GM18498 (cell line): ENCODE data around the gene NOX4.

Experiments
- ATAC-seq: cut with Tn5 transposase; IDR thresholded peaks from one replicate; pipeline ENCODE4 v1.9.1; 2021; ENCODE audit warnings: mild to moderate bottlenecking, moderate library complexity; ENCODE audit not compliant: unreplicated experiment

The NOX4 gene

GRCh38 chr11:89490981-89491690 is at the start of gene NOX4:
Gene NOX4, minus strand, starts transcription at chr11:89491375. Its CDS starts 129 bp downstream, at chr11:89491246.
- ATAC-seq, result no peak

- no peak for ATAC-seq
Measured at GRCh38 chr11:89540826-89541225, 49.7 kb upstream of the NOX4 start.

- ATAC-seq, result no peak
Measured at GRCh38 chr11:89537936-89538335, 46.8 kb upstream of the NOX4 start.

- no peak for ATAC-seq
Measured at GRCh38 chr11:89536926-89537325, 45.8 kb upstream of the NOX4 start.

- ATAC-seq, result no peak
Measured at GRCh38 chr11:89535221-89535620, 44.0 kb upstream of the NOX4 start.

- no peak for ATAC-seq
Measured at GRCh38 chr11:89529626-89530380, 38.6 kb upstream of the NOX4 start.

GRCh38 chr11:89521792-89522191 is 30.6 kb upstream of the NOX4 start:
- no peak for ATAC-seq

- ATAC-seq, result no peak
Measured at GRCh38 chr11:89521294-89521693, 30.1 kb upstream of the NOX4 start.

- no peak for ATAC-seq
Measured at GRCh38 chr11:89516496-89516895, 25.3 kb upstream of the NOX4 start.

GRCh38 chr11:89508544-89508943 is 17.4 kb upstream of the NOX4 start:
- ATAC-seq, result no peak

GRCh38 chr11:89504270-89504669 is 13.1 kb upstream of the NOX4 start:
- ATAC-seq, result no peak

GRCh38 chr11:89503422-89503821 is 12.2 kb upstream of the NOX4 start:
- no peak for ATAC-seq

GRCh38 chr11:89502301-89502700 is 11.1 kb upstream of the NOX4 start:
- ATAC-seq, result no peak

- no peak for ATAC-seq
Measured at GRCh38 chr11:89500336-89500735, 9.2 kb upstream of the NOX4 start.

GRCh38 chr11:89498845-89499448 is 7.8 kb upstream of the NOX4 start:
- no peak for ATAC-seq

- ATAC-seq, result no peak
Measured at GRCh38 chr11:89495951-89496350, 4.8 kb upstream of the NOX4 start.

- ATAC-seq, result no peak
Measured at GRCh38 chr11:89493431-89493830, 2.3 kb upstream of the NOX4 start.

GRCh38 chr11:89490602-89490980 is 584 bp downstream of the NOX4 start:
- ATAC-seq, result no peak

- ATAC-seq, result no peak
Measured at GRCh38 chr11:89489930-89490329, 1.2 kb downstream of the NOX4 start.

GRCh38 chr11:89487016-89487415 is 4.2 kb downstream of the NOX4 start:
- no peak for ATAC-seq

GRCh38 chr11:89484896-89485295 is 6.3 kb downstream of the NOX4 start:
- no peak for ATAC-seq

GRCh38 chr11:89477175-89477574 is 14.0 kb downstream of the NOX4 start:
- ATAC-seq, result no peak
